Fibroblast of skin of right quadriceps (primary cell): ENCODE data around the gene TUBGCP3.
A peak's percentile ranks its signal among the peaks of the same experiment; 100 is the strongest.

ENCODE experiments used
- DNase-seq: peaks from one replicate; pipeline ENCODE4 v3.0.0-alpha.2; 2013

Gene TUBGCP3

DNA sequence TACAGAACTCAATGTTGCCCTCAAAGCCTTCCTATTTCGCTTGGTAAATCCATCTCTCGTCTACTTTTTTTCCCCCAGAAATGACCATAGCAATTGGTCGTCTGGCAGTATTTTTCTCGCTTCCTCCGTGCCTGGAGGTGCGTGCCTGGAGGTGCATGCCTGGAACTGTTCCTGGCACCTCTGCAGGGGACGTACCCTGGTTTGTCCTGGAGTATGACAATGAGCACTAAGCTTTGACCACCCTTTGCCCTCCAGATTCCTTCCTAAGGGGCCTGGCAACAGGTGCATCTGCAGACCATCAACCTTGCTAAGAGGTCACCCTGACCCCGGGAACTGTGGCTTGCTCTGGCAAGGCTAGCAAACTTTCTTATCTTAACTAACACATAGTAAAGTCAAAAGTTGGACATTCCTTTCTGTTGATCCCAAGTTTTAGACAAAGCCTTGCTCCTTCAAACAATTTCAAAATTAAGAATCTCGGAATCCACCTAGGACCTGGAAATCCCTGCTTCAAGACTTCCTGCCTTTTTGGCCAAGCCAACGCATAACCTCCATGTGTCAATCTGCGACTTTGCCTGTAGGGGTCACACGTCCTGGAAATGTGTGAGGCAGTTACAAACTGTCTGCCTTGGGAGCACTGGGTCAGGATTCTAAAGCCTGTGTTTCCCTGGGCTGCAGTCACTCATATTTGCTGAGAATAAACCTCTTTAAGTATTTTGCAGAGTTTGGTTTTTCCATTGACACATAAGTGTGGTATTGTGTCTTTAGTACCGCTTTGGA is 28.8 kb upstream of the TUBGCP3 start:
- DNase-seq, result peak; percentile 25

DNA sequence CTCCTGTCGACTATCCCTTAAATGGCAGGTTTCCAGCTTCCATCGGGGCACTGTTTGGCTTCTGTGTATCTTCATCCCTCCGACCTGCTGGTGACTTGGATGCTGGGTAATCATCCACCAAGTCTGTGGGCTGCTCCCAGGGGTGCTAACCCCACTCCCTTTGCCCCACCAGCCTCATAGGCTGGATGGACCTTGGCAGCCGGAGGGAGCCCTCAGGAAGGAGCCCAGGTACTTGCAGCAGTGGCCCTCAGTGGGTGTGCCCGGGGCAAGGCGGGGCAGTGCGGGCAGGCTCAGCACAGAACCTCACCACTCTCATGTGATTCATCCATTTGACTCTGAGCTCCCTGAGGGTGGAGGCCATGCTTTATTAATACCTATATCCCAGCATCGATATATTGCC is 27.4 kb upstream of the TUBGCP3 start:
- no peak for DNase-seq

DNA sequence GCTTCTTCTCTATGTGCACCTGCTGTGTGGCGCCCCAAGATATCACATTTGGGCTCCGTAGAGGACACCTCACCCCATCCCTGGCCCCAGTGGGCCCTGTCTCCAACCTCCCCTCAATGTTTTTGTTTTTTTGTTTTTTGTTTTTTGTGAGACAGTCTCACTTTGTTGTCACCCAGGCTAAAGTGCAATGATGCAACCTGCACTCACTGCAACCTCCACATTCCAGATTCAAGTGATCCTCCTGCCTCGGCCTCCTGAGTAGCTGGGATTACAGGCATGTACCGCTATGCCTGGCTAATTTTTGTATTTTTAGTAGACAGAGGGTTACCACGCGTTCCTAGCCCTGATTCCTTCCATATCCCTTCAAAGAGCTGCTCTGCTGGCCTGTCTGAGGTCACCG is 26.9 kb upstream of the TUBGCP3 start:
- DNase-seq, result no peak

DNA sequence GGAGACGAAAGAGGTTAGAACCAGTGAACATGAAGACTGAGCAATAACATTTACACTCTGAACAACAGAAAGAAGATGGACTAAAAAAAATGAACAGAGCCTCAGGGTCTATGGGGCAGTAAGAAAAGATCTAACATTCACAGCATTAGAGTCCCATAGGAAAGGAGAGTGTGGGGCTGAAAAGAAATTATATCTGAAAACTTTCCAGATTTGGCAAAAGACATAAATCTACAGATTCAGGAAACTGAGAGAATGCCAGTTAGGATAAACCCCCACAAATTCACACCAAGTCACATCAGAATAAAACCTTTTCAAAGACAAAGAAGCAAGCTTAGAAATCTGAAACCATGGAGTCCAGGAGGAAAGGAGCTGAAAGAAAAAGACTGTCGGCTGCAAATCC is 20.3 kb upstream of the TUBGCP3 start:
- no peak for DNase-seq

DNA sequence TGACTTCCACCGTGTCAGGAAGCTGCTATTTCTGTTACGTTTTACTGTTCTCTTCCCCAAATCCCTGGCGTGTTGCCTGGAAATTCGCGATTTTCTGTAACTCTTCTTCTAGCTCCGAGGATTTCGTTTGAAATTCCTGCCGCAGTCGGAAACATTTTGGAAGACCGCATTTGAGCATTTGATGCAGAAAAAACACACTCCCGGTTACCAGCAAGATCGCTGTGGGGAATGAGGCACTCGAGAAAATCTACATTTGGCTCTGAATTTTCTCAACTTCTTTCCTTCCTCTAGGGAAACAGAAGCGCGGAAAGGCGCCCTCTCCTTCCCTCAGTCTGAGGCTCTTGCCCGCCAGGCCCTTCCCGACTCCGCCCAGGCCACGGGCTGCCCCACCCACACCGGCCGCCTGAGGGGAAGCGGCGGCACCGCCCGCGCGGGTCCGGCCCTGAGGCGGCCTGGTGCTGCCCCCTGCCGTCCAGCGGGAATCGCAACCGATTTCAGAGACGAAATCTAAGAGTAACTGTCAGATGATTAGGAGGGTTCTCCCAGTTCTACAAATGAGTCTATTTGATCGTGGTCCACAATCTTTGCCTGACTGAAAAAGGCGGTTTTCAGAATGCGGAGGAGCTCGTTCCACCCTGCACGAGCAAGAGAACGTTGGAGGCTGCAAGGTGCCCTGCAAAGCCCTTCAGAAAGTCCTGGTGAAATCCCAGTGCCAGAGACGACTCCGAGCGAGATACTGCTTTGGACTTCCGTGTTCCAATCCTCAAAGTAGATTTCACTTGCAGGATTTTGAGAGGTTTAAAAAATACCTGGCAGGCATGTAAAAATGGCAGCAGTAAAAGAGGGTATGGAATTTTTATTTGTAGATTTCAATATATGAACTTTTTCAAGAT is 18.4 kb upstream of the TUBGCP3 start:
- peak; percentile 85 for DNase-seq

GRCh38 chr13:112605531-112605990 is 17.6 kb upstream of the TUBGCP3 start:
- peak; percentile 25 for DNase-seq

DNA sequence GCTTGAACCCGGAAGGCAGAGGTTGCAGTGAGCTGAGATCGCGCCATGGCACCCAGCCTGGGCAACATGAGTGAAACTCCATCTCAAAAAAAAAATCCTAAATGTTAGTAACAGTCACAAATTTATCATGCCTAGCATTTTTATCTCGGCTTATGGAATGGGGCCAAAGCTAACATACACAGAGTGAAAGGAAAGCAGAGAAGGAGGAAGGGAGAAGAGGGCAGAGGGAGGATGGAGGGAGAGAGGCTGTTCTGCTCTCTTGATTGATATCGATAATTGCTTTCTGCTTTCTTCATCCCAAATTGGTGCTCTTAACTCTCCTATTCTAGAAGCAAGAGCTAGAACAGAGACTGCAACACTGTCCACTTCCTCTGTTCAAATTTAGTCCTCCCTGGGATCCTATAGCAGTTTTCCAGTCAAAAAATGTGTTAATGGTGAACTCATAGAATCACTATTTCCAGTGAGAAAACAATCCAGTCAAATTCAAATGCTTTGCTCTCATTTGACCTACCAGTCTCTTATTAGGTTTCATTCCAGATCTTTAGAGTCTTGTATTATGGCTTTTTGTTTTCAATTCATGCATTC is 15.8 kb upstream of the TUBGCP3 start:
- peak; percentile 44 for DNase-seq

DNA sequence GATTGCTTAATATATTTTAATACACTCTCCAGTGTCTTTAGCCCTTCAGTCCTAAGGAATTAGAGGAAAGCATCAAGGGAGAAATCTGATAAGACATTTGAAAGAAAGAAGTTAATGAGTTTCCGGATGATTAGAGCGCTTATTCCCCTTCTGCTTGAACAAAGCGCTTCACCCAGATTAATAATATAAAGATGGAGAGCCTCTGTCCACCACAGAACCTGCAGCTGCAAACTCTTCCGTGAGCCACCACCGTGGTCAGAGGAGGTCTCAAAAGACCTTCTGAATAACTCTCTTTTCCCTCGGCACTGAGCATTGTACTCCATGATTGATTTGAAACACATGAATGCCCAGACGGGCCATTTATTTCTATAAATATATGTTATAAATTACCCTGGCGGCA is 14.2 kb upstream of the TUBGCP3 start:
- no peak for DNase-seq

DNA sequence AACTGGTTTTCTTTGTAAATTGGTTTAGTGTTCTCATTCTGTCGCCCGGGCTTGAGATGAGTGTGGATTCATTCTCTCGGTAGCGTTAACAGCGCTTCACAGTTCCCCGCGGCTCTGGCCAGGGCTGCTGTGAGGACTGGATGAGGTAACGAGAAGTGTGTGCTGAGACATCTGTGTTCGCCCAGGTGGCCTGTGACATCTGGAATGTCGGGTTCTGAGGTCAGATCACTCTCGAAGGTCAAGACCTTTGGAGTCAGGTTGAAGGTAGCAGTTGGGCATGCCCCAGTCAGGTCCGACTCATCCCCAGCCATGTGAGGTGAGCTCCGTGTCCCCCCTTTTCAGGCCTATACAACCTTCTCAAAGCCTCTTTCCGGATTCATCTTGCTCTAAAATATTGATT is 13.4 kb upstream of the TUBGCP3 start:
- DNase-seq, result no peak

- no peak for DNase-seq
Measured at GRCh38 chr13:112596235-112596634, 8.3 kb upstream of the TUBGCP3 start.

- no peak for DNase-seq
Measured at GRCh38 chr13:112592647-112593046, 4.7 kb upstream of the TUBGCP3 start.

- no peak for DNase-seq
Measured at GRCh38 chr13:112592181-112592580, 4.2 kb upstream of the TUBGCP3 start.

DNA sequence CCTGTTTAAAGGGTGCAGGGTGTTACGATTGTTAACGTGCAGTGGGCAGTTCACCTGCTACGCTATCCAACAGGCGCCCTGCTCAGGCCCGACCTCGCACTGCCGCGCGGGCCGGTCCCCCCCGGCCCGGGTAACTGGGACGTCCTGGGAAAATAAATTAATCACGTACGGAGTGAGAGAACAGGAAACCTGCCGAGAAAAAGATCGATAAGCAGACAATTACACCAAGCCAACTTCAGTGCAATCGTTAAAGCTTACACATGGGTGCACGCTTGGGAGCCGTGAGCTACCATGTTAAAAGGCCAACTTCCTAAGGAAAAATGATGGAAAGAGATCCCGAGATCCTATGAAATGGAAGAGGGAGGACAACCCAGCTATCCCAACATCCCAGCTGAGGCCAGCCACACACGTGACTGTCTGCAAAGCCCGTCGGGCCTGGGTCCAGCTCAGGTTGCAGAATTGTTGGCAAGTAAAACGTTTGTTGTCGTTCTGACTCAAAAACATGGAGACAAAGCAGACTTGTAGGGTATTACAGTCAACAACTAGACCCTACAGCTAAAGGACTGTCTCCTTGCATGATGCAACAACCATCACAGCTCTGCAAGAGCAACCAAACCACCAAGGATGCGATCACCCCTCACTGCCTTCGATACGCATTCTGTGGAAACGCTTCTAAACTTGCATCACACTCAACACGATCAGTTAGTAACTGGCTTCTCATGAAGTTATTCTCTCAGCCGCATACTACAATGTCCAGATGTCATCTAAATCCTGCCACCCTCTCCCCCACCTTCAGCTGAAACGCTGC is 741 bp upstream of the TUBGCP3 start:
- DNase-seq, result no peak

DNA sequence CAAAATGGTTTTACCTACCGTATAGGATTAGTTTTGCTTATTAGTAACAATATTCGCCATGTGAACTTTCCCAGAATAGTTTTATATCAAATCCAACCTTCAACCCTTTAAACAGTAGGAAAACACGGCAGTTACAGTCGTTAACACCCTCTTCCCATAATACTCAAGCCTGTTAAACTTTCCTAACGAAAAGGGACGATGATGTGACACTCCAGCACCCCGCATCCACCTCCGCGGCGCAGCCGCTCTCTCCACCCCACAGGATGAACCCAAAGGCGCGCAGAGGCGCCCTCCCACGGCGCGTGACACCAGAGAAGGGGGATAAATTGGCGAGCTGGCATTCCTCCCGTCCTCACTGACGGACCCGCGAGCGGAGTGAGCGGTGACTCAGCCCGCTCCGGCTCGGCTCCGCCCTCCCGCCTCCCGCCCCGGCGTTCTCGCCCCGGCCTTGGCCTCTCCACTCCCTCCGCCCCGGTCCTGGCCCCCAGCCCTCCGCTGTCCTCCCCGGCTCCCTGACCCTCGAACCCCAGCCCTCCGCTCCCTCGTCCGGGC is 665 bp downstream of the TUBGCP3 start:
- peak; percentile 84 for DNase-seq

DNA sequence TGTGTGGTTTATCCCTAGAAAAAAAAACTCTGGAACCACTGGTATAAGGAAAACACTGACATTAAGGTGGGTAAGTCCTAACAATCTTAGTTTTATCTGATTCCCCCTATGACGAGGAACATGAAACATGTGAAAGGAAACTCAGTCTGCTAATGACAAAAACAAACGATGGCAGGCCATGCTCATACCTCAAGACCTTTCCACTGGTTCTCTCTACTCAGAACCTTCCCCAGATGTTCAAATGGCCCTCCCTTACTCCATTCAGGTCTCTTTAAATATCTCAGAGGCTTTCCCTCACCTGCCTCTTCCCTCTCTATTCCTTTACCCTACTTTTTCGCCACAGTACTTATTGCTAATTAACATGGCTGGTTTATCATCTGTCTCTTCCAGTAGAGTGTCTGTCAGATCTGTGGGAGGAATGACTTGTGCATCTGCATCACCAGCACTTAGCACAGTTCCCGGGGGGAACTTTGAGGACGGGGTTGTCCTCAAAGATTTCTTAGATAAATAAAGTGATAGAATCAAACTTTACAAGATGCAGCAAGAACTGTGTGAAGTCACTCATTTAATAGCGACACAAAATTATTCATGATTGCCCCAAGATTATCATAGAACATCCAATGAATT is 1.5 kb downstream of the TUBGCP3 start:
- DNase-seq, result no peak

- no peak for DNase-seq
Measured at GRCh38 chr13:112583592-112584277, 4.2 kb downstream of the TUBGCP3 start.

- DNase-seq, result no peak
Measured at GRCh38 chr13:112582263-112582662, 5.7 kb downstream of the TUBGCP3 start.

DNA sequence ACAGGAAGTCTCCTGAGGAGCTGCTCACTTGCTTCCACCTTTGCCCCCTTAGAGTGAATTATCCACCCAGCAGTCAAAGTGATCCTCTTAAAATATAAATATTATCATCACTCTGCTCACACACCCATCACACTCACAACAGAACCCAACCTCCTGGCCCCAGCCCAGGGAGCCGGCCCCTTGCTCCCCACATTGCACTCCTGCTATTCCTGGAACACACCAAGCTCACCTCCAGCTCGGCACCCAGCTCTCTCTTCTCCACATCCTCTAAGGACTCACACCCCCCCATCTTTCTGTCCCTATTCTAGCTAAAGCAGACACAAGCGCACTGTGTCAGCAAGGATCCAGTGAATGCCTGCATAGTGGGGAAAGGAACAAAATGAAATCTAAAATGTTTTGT is 7.0 kb downstream of the TUBGCP3 start:
- no peak for DNase-seq

DNA sequence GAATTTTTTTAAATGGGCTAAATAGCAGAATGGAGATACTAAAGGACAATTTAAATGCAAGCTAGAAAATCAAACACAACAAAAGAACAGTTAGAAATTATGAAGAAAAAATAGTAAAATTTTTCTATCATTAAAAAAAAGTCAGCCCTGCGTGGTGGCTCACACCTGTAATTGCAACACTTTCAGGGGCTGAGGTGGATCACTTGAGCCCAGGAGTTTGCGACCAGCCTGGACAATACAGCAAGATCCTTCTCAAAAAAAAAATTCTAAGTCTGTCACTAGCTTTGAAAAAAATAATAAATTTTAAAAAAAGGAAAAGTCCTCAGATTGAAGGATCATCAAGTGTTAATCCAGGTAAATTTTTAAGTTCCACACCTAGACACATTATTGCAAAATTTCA is 7.7 kb downstream of the TUBGCP3 start:
- no peak for DNase-seq

DNA sequence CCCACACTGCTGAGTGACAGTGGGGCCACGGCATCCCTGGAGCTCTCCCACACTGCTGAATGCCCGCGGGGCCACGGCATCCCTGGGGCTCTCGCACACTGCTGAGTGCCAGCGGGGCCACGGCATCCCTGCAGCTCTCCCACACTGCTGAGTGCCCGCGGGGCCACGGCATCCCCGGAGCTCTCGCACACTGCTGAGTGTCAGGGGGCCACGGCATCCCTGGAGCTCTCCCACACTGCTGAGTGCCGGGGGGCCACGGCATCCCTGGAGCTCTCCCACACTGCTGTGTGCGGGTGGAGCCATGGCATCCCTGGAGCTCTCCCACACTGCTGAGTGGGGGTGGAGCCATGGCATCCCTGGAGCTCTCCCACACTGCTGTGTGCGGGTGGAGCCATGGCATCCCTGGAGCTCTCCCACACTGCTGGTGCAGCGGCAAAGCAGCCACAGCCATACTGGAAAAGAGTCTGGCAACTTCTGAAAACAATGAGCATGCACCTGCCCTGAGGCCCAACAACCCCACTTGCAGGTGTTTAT is 8.6 kb downstream of the TUBGCP3 start:
- DNase-seq, result no peak

DNA sequence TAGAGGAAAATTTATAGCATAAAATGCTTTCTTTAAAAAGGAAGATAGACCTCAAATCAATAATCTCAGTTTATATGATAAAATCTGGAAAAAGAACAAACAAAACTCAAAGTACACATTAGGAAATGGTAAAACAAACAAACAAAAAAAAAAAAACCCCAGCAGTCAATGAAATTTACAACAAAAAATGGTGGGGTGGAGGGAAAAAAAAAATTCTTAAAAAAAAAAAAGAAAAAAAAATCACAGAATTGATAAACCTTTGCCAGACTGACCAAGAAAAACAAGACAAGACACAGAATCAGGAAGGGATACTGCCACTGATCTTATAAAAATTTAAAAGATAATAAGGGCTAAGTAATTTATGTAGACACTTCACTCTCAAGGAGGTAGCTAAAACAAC is 11.2 kb downstream of the TUBGCP3 start:
- DNase-seq, result no peak
